ENCODE measurements around the gene LIG1. TPM values are rescaled to one million over a fixed set of nuclear protein-coding genes. Genes with fewer than 3 reads are reported as not detected.

Gene LIG1
- total and polyA plus RNA-seq, 2 of the 13 experiments (the other 11 are each of a cell fraction or from before 2014, with no cell fraction given): 20.1 to 64.4 TPM

GRCh38 chr19:48154003-48154402, 16.1 kb downstream of the LIG1 start:
- no peaks in the 10 kb centered on the region for H3K27me3 ChIP-seq (ENCODE audit: control insufficient read depth in 1 of 2, insufficient read depth in 2 of 2, low read length in 2 of 2)
- 0 out of 2 replicates have a peak overlapping the region, but pooled peaks have one; percentile 8 for H3K9ac ChIP-seq (ENCODE audit: insufficient read depth, low read depth, low read length)
- ATAC-seq (peak; percentile 18; the same call in 1 of the 3 replicates), FAIRE-seq (no peak), DNase-seq (ENCODE audit: low spot score) (peak; percentile 10)
- H3K4me2 ChIP-seq (ENCODE audit: low read depth, low read length): no peak overlapping the region
- ChIA-PET POLR2A (no interaction called here), CTCF (ENCODE audit: low intra/inter-chr PET ratio, low total read pairs) (no interaction called here)
- H3K4me1 ChIP-seq (ENCODE audit: insufficient read depth, low read length): peaks cover 16% of the 10 kb centered on the region
- H4K20me1 ChIP-seq (ENCODE audit: insufficient read depth, low read length): no peaks in the 10 kb centered on the region
- H3K4me3 ChIP-seq (replicated peaks in 1 of 3; ENCODE audit: insufficient read depth in 1 of 3, low read depth in 2 of 3, low read length in 3 of 3): no peak overlapping the region
- H3K27ac ChIP-seq (ENCODE audit: extremely low read length, insufficient read depth, low read length): no peak overlapping the region
- intact Hi-C loops (cut with micrococcal nuclease; ENCODE audit: unreplicated experiment) (no loop called here), in situ Hi-C loops (cut with HindIII; ENCODE audit: extremely low pct_ligation_motif_present, low pct_unique_long_range_greater_than_20kb) (loop anchor here (5.0 kb wide), 1 partner anchor 47 kb away; no protein-coding TSS in a partner anchor)
- H3K9me3 ChIP-seq (ENCODE audit: low read length): no peaks in the 10 kb centered on the region
- TF ChIP-seq ATF7 (IDR thresholded peaks at IDR 0.05) (peak; percentile 38; the same call in 1 of the 2 replicates), ATF7 (CRISPR knock-in tag; IDR thresholded peaks at IDR 0.05) (no peak), CHD4 (IDR thresholded peaks at IDR 0.05; ENCODE audit: borderline replicate concordance, low read length) (no peak), ZNF768 (CRISPR knock-in tag; IDR thresholded peaks at IDR 0.05) (peak; percentile 97)
- BruUV-seq (replicated peaks): no TSS peak
- WGBS (ENCODE audit: low lambda C conversion rate): 50% methylated on average over 7 of the region's 9 CpGs
- peaks cover 21 to 47% of the 10 kb centered on the region in 2 experiments; a peak in 4 of 5 replicates for H3K36me3 ChIP-seq (replicated peaks in 1 of 2; ENCODE audit: control insufficient read depth in 1 of 2, insufficient read depth in 2 of 2, low read length in 2 of 2)
- no peak overlapping the region for H2AFZ ChIP-seq (ENCODE audit: low read length)
- H3K79me2 ChIP-seq (ENCODE audit: insufficient read depth, low read length): no peaks in the 10 kb centered on the region

GRCh38 chr19:48152551-48152950, 17.6 kb downstream of the LIG1 start:
- no peak overlapping the region for H2AFZ ChIP-seq (ENCODE audit: low read length)
- intact Hi-C loops (cut with micrococcal nuclease; ENCODE audit: unreplicated experiment): no loop called here
- no peaks in the 10 kb centered on the region for H3K27me3 ChIP-seq (ENCODE audit: control insufficient read depth in 1 of 2, insufficient read depth in 2 of 2, low read length in 2 of 2)
- FAIRE-seq (peak; percentile 85), ATAC-seq (no peak), DNase-seq (ENCODE audit: low spot score) (peak; percentile 24)
- peaks cover 18 to 56% of the 10 kb centered on the region in 2 experiments; a peak in 4 of 5 replicates for H3K36me3 ChIP-seq (replicated peaks in 1 of 2; ENCODE audit: control insufficient read depth in 1 of 2, insufficient read depth in 2 of 2, low read length in 2 of 2)
- H3K4me1 ChIP-seq (ENCODE audit: insufficient read depth, low read length): 0 out of 2 replicates have a peak, but pooled peaks cover 5% of the 10 kb centered on the region
- POLR2A ChIA-PET: interaction anchor here (0.7 kb wide), 1 partner anchor 17 kb away, joined by 3 read pairs; no protein-coding TSS in a partner anchor
- CTCF ChIA-PET (ENCODE audit: low intra/inter-chr PET ratio, low total read pairs): interaction anchor here (1.2 to 2.8 kb wide), 3 partner anchors 45 to 189 kb away, joined by 5 to 24 read pairs (median 17); no protein-coding TSS in a partner anchor
- H3K27ac ChIP-seq (ENCODE audit: extremely low read length, insufficient read depth, low read length): no peak overlapping the region
- no peaks in the 10 kb centered on the region for H3K79me2 ChIP-seq (ENCODE audit: insufficient read depth, low read length)
- no peak overlapping the region for H3K9ac ChIP-seq (ENCODE audit: insufficient read depth, low read depth, low read length)
- WGBS (ENCODE audit: low lambda C conversion rate): 44% methylated on average over 8 of the region's 8 CpGs
- no peak overlapping the region for H3K4me2 ChIP-seq (ENCODE audit: low read depth, low read length)
- H3K4me3 ChIP-seq (replicated peaks in 1 of 3; ENCODE audit: insufficient read depth in 1 of 3, low read depth in 2 of 3, low read length in 3 of 3): no peak overlapping the region
- in situ Hi-C loops (cut with HindIII; ENCODE audit: extremely low pct_ligation_motif_present, low pct_unique_long_range_greater_than_20kb): loop anchor here (5.0 kb wide), 1 partner anchor 45 kb away; no protein-coding TSS in a partner anchor
- no peaks in the 10 kb centered on the region for H3K9me3 ChIP-seq (ENCODE audit: low read length)
- BruUV-seq (replicated peaks): TSS peak; percentile 48
- H4K20me1 ChIP-seq (ENCODE audit: insufficient read depth, low read length): no peaks in the 10 kb centered on the region
- TF ChIP-seq HDAC2 (CRISPR knock-in tag; IDR thresholded peaks at IDR 0.05) (no peak), E2F2 (CRISPR knock-in tag; IDR thresholded peaks at IDR 0.05; ENCODE audit: borderline replicate concordance) (no peak), ATF3 (CRISPR knock-in tag; IDR thresholded peaks at IDR 0.05) (no peak), PAXIP1 (CRISPR knock-in tag; conservative IDR thresholded peaks at IDR 0.05) (no peak), STAG1 (CRISPR knock-in tag; IDR thresholded peaks at IDR 0.05) (peak; percentile 64), CTCF (CRISPR knock-in tag; IDR thresholded peaks at IDR 0.05) (peak; percentile 75), SRSF1 (optimal IDR thresholded peaks at IDR 0.05; ENCODE audit: low read depth, low read length) (no peak), SMC3 (IDR thresholded peaks at IDR 0.05; ENCODE audit: low read length) (peak; percentile 82)
